Measurements from ENCODE around the gene VPS13D.
"Not testable (repeated sequence)": the region's sequence is repeated elsewhere in the genome, so short reads cannot be mapped to it uniquely, and the experiment has no call there.

Gene VPS13D

GRCh38 chr1:12530462-12531178 lies 300.8 kb downstream of the VPS13D start:
- no peak for DNase-seq

- no peak for DNase-seq
These were observed 301.3 kb downstream of the VPS13D start for GRCh38 chr1:12531179-12531499.

GRCh38 chr1:12532405-12533315 lies 302.8 kb downstream of the VPS13D start:
- no peak for DNase-seq

- no peak for DNase-seq
These were observed 306.3 kb downstream of the VPS13D start for GRCh38 chr1:12536023-12536639.

GRCh38 chr1:12537294-12537693 lies 307.5 kb downstream of the VPS13D start:
- DNase-seq: no peak

GRCh38 chr1:12537906-12538461 lies 308.2 kb downstream of the VPS13D start:
- DNase-seq: no peak

- not testable (repeated sequence) for DNase-seq
These were observed 308.7 kb downstream of the VPS13D start for GRCh38 chr1:12538536-12538935.

GRCh38 chr1:12539320-12539704 lies 309.5 kb downstream of the VPS13D start:
- DNase-seq: no peak

- DNase-seq: no peak
These were observed 310.1 kb downstream of the VPS13D start for GRCh38 chr1:12539705-12540579.

- no peak for DNase-seq
These were observed 310.9 kb downstream of the VPS13D start for GRCh38 chr1:12540580-12541273.

GRCh38 chr1:12541274-12542137 lies 311.7 kb downstream of the VPS13D start:
- DNase-seq: no peak

GRCh38 chr1:12542138-12542465 lies 312.3 kb downstream of the VPS13D start:
- no peak for DNase-seq

- DNase-seq: peak; percentile 60
These were observed 313.1 kb downstream of the VPS13D start for GRCh38 chr1:12542616-12543592.

- DNase-seq: no peak
These were observed 313.9 kb downstream of the VPS13D start for GRCh38 chr1:12543740-12544154.

- DNase-seq: no peak
These were observed 314.5 kb downstream of the VPS13D start for GRCh38 chr1:12544357-12544756.

- no peak for DNase-seq
These were observed 315.2 kb downstream of the VPS13D start for GRCh38 chr1:12544992-12545391.

GRCh38 chr1:12546771-12547585 lies 317.1 kb downstream of the VPS13D start:
- DNase-seq: peak; percentile 11

GRCh38 chr1:12547586-12548225 lies 317.9 kb downstream of the VPS13D start:
- DNase-seq: no peak

Data from NCI-H2171 (cell line).